Cerebellar nuclear complex (tissue), 1 donor: Measurements from ENCODE around the gene GZMB.
"Not testable (repeated sequence)": the region's sequence is repeated elsewhere in the genome, so short reads cannot be mapped to it uniquely, and the experiment has no call there.

Source experiments
- DNase-seq, 2 experiments: peaks; one replicate each; lab custom pipeline; 2025; lab: John Stamatoyannopoulos, UW

Gene GZMB

DNA sequence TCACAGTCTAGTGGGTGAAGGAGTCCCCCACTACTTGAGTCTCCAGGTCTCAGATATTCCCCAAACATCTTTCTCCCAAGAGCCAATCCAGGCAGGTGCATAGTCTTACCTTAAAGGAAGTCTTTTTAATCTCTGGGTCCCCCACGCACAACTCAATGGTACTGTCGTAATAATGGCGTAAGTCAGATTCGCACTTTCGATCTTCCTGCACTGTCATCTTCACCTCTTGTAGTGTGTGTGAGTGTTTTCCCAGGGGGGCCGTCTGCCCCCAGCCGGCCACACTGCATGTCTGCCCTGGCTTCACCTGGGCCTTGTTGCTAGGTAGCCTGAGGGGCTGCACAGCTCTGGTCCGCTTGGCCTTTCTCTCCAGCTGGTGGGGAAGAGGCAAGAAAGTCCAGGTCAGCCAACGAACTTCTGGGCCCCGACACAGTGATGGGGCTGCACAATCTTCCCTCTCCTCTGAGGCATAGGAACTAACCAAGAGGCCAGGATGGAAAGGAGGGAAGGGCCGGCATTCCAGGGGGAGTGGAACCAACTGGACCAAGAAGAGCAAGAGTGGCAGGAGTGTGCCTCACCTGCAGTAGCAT, 2.1 kb downstream of the GZMB start:
- DNase-seq: no peak

DNA sequence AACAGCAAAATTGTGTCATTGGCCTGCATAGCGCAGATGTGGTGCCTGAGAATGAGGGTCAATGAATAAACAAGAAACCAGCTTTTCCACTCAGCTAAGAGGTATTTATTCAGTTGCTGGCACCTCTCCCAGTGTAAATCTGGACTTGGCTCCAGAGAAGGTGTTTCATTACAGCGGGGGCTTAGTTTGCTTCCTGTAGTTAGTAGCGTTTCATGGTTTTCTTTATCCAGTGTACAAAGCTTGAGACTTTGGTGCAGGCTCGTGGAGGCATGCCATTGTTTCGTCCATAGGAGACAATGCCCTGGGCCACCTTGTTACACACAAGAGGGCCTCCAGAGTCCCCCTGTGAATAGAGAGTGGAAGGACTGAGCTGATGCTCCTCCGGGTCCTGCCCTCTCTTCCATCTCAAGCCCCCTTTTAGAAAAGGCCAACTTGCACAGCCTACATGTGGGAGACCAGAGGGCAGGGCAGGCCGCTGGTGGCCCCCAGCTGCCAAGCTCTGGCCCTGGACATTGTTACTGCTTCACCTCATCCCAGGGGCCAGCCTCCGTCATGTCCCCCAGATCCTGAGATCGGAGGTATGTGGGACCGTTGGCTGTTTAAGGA, 3.0 kb downstream of the GZMB start:
- DNase-seq: no peak

DNA sequence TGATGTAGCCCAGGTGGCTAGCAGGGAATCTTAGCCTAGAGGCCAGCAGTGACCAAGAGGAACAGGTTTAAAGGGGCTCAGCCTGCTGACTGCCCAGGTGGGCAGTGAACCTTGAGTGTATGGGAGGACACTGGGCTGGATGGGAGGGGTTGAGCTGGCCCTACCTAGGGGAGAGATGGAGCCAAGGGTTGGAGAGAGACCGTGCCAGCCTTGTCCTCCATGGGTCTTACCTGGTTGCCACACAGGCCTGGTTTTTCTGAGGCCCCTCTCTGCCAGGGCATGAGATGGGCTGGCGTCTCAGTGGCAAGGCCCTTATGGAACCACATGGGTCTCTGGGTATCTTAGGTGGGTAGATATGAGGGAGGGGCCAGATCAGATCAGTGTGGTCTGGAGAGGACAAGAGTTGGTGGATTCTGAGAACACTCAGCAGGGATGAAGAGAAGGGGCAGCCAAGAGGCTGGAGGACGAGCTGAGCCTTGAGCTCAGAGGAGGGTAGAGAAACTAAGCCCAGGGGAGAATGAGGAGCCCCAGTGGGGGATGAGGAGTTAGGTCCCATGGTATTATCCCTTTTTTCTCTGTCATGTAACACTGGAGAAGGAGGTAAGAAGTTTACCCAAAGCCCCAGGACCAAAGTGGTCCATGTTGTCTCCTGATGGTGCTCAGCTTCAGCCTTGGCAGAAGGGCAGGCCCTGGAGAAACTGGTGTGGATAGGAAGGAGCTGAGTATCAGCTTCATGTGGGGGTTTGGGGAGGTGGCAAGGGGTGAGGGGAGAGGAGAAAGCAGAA, 3.7 kb downstream of the GZMB start:
- no peak for DNase-seq

DNA sequence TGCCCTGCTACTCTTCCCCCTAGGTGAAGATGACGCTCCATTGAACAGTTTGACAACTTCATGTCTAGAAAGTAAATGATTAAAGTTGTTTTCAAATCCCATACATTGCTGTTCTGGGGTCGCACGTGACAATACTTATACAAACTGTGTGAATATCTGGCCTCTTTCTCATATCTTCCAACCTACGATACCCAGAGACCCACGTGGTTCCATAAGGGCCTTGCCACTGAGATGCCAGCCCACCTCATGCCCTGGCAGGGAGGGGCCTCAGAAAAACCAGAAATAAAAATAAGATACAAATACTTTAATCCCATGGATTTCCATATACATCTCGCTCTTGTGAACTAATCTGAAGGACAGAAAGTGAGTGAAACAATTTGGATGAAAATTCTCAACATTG, 4.5 kb downstream of the GZMB start:
- no peak for DNase-seq

DNA sequence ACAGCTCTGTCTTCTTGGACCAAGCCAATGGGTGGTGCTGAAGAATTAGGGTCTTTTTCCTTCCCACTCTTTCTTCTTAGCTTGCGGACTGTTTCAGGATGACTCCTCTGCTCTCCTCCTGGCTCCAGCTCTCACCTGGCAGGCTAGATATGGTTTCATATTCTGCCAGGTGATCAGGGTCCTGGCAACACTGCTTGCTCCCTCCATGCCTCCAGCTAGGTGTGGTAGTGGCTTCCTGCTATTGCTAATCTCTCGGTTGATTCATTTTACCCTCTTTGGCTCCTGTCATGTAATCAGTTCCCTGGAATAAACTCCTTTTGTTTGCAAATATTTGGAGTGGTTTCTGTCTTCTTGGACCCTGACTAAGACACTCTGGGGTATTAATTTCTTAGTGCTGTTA, 20.2 kb downstream of the GZMB start:
- DNase-seq: no peak

DNA sequence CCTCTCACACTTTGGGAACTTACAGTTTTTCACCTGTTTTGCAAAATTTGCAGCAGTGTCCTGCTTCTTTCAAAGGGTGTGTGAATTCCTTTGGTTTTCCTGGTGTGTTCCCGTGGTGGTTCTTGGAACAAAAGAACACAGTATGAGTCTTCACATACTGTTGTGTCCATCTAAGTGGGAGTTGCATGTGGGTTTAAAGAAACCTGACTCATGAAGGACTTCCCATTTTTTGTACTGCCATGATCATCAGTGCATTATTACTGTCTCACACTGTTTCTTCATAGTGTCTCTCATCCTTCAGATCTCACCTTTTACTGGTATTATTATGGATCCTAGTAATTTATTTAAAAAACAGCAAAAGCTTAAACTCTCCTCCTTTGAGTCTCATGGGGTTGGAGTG, 20.7 kb downstream of the GZMB start:
- no peak for DNase-seq

DNA sequence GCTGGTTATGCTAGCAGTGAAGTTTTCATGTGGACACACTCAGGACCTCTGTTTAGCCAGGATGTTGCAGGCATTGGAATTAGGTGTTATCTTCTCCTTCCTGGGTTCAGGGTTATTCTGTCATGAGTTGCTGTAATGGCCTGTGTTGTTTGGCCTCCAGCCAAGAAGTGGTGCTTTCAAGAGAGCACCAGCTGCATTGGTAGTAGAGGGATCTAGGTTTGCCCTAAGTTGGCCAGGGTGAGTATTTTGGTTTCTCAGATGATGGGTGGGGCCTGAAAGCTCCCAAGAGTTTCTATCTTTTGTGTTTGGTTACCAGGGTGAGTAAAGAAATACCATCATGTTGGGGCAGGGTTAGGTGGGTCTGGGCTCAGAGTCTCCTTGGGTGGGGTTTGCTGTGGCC, 21.8 kb downstream of the GZMB start:
- DNase-seq: no peak

DNA sequence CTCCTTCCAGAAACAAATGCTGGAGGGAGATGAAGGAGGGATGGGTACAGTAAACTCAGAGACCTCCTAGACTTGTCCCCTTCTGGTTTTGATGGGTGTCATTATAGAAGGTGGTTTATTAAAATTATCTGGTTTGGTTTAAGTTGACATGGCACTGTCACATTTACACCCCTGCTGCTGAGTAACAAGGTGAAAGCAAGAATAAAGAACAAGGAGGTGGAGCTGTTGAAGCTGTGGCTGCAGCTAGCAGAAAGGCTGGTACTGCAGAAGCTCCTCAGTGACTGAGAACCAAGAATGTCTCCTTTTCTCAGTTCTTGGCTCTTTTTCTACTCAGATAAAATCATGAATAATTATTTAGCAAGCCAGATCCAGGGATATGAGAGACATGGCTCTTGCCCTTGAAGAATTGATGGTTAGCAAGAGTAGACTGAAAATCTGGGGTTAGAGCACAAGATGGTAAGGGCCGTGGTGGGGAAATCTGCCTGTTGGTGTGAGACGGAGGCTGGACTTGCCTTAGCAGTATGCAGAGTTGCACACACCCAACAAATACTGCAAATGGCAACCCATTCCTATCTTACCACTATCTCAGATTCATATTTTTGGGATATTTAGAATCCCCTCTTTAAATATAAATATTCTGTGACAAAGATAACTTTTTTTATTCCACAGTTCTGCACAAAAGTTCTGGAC, 24.2 kb downstream of the GZMB start, which contains the start of gene GZMH:
Gene GZMH (minus strand): TSS at position 31 of the 690 bp plus-strand sequence. CDS start 72 bp downstream, outside the sequence.
- no peak for DNase-seq

DNA sequence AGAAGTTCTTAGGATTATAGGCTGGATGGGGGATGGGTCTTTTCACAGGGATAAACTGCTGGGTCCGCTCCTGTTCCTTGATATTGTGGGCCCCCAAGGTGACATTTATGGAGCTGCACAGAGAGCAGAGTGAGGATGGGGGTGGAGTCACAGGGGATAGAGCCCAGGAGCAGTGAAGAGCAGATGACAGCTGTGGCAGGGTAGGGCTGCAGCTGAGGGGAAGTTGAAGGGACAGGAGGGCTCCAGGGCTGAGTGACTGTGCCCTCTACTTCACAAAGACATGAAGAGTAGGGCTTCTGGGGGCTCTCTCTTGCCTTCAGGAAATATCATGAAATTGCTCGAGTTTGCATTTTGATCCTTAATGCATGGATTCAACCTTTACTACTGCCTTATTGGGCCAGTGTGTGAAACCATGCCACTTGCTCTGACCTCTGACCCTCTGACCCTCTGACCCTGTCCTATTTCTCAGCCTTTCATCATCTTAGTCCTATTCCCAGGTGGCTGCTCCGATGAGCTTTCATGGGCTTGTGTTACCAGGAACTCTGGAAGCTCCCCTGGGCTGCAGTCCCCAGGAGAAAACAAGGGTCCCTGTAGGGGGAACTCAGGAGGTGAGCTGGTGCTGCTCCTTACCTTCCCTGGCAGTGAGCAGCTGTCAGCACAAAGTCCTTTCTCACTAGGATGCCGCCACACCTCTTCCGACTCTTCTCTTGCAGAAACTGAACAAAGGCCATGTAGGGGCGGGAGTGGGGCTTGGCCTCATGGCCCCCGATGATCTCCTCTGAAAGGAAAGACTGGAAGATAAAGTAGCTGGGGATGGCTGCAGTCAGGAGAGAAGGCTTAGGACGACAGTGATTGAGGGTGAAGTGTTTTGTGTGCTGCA, 26.1 kb downstream of the GZMB start:
- DNase-seq: no peak

DNA sequence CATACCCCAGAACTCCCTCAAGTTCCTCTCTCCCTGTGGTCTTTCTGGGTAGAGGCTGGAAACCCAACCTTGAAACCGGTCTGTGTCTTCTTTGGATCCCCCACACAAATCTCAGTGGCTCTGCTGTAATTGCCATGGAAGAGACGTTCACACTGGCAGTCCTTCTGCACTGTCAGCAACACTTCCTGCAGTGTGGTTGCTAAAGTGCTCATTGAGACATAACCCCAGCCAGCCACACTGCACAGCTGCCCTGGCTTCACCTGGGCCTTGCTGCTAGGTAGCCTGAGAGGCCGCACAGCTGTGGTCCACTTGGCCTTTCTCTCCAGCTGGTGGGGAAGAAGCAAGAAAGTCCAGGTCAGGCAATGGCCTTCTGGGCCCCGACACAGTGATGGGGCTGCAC, 26.9 kb downstream of the GZMB start:
- no peak for DNase-seq

DNA sequence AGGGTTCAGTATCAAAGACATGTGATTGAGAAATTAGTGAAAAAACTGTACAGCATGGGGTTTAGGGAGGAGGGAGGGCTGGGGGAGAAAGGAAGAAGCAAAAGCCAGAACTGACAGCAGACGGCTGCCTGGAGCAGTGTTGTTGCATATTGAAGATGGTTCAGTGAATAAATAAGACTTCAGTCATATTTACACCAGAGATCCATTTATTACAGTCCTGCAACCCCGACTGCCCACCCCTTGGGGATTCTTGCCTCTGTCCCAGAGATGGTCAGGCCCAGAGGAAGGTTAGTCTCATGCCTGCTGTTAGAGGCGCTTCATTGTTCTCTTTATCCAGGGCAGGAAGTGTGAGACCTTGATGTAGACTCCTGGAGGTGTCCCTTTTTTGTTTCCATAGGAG, 27.7 kb downstream of the GZMB start:
- no peak for DNase-seq

DNA sequence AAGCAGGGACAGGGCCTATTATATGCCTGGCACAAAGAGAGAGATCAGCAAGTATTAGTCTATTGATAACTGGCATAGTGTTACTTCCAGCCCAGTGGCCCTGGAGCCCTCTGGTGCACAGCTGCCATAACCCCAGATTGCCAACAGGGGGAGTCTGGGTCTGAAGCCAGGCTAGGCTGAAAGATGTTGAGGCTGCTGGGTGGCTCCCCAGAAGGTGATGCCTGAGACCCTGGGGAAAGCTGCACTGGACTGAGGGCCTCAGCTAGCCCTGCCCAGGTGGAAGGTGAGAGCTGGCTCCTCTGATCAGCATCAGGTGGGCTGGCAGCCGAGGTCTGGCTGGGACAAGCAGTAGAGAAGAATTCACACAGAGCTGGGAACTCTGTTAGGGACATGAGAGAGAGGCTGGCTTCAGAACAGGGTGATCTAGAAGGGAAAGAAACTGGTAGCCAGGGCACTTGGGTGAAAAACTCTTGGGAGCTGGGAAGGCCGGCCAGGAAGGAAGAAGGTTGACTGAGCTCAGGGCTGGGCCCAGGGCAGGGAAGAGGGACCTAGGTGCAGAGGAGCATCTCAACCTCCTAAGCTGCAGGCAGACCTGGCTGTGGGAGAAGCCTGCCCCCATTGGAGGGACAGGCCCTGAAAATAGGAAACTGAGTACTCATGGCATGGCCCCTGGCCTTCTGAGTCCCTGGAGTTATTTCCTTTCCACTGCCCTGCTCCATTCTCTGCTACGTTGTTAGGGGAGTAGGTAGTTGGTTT, 28.4 kb downstream of the GZMB start:
- no peak for DNase-seq

DNA sequence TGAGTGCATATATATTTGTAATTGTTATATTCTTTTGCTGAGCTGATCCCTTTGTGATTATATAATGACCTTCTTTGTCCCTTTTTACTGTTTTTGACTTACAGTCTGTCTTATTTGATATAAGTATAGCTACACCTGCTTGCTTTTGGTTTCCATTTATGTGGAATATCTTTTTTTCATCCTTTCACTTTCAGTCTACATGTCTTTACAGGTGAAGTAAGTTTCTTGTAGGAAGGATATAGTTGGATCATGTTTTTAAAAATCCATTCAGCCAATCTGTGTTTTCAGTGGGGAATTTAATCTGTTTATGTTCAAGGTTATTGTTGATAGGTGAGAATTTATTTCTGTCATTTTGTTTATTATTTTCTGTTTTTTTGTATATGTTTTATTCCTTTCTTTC, 36.6 kb downstream of the GZMB start:
- no peak for DNase-seq

DNA sequence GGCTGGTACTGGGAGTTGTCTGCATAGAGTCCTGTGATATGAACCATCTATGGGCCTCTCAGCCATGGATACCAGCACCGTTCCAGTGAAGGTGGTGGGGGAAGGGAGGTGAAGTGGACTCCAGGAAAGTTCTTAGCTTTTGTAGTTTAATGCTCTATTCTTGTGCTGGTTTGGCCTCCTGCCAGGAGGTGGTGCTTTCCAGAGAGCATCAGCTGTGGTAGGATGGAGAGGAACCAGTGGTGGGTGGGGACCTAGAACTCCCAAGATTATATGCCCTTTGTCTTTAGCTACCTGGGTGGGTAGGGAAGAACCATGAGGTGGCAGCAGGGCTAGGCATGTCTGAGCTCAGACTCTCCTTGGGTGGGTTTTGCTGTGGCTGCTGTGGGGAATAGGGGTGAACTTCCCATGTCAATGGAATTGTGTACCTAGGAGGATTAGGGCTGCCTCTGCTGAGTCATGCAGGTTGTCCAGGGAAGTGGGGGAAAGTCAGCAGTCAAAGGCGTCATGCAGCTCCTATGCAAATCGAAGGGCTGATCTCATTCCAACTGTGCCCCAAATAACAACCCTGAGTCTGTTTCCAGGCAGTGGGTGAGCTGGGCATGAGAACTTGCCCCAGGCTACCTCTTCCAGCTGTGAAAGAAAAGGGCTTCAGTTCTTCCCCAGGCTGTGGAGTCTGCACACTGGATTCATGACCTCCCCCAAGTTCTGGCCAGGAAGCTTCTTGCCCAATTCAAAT, 38.7 kb downstream of the GZMB start:
- no peak for DNase-seq

DNA sequence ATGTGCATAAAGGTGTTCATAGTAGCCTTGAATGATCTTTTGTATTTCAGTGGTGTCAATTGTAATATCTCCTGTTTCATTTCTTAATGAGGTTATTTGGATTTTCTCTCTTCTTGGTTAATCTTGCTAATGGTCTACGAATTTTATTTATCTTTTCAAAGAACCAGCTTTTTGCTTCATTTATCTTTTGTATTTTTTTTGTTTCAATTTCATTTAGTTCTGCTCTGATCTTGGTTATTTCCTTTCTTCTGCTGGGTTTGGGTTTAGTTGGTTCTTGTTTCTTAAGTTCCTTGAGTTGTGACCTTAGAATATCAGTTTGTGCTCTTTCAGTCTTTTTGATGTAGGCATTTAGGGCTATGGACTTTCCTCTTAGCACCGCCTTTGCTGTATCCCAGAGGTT, 43.0 kb downstream of the GZMB start:
- DNase-seq: not testable (repeated sequence)

DNA sequence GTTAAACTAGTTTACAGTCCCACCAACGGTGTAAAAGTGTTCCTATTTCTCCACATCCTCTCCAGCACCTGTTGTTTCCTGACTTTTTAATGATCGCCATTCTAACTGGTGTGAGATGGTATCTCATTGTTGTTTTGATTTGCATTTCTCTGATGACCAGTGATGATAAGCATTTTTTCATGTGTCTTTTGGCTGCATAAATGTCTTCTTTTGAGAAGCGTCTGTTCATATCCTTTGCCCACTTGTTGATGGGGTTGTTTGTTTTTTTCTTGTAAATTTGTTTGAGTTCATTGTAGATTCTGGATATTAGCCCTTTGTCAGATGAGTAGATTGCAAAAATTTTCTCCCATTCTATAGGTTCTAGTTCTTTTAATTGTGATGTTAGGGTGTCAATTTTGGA, 49.6 kb downstream of the GZMB start:
- DNase-seq: not testable (repeated sequence)
